T1000 (cell line): ENCODE measurements around the gene RNFT2.
"Not testable (repeated sequence)": the region's sequence is repeated elsewhere in the genome, so short reads cannot be mapped to it uniquely, and the experiment has no call there.

ENCODE experiments used
- DNase-seq: peaks from one replicate; lab custom pipeline; 2025; ENCODE audit warnings: mixed read lengths; lab: John Stamatoyannopoulos, UW

RNFT2 gene

GRCh38 chr12:116744766-116745165, 6.7 kb downstream of the RNFT2 start:
- no peak for DNase-seq

- no peak for DNase-seq
Measured at GRCh38 chr12:116745554-116745953, 7.4 kb downstream of the RNFT2 start.

GRCh38 chr12:116749884-116750283, 11.8 kb downstream of the RNFT2 start:
- DNase-seq = no peak

GRCh38 chr12:116750298-116750697, 12.2 kb downstream of the RNFT2 start:
- no peak for DNase-seq

- DNase-seq = not testable (repeated sequence)
Measured at GRCh38 chr12:116754097-116754496, 16.0 kb downstream of the RNFT2 start.

- not testable (repeated sequence) for DNase-seq
Measured at GRCh38 chr12:116754783-116755182, 16.7 kb downstream of the RNFT2 start.

- DNase-seq = no peak
Measured at GRCh38 chr12:116759783-116760621, 21.9 kb downstream of the RNFT2 start.

GRCh38 chr12:116760622-116761020, 22.5 kb downstream of the RNFT2 start:
- no peak for DNase-seq

- no peak for DNase-seq
Measured at GRCh38 chr12:116761499-116761898, 23.4 kb downstream of the RNFT2 start.

- no peak for DNase-seq
Measured at GRCh38 chr12:116765271-116765670, 27.2 kb downstream of the RNFT2 start.

- no peak for DNase-seq
Measured at GRCh38 chr12:116766285-116766684, 28.2 kb downstream of the RNFT2 start.

- DNase-seq = no peak
Measured at GRCh38 chr12:116766746-116767145, 28.6 kb downstream of the RNFT2 start.

- DNase-seq = no peak
Measured at GRCh38 chr12:116771651-116772050, 33.5 kb downstream of the RNFT2 start.

- DNase-seq = no peak
Measured at GRCh38 chr12:116773276-116773731, 35.2 kb downstream of the RNFT2 start.

- no peak for DNase-seq
Measured at GRCh38 chr12:116774020-116774419, 35.9 kb downstream of the RNFT2 start.

- DNase-seq = no peak
Measured at GRCh38 chr12:116777245-116777644, 39.1 kb downstream of the RNFT2 start.

GRCh38 chr12:116779597-116779996, 41.5 kb downstream of the RNFT2 start:
- no peak for DNase-seq

- DNase-seq = no peak
Measured at GRCh38 chr12:116780942-116781341, 42.8 kb downstream of the RNFT2 start.

GRCh38 chr12:116783525-116784237, 45.6 kb downstream of the RNFT2 start:
- DNase-seq = no peak

GRCh38 chr12:116784238-116784612, 46.1 kb downstream of the RNFT2 start:
- DNase-seq = no peak

- not testable (repeated sequence) for DNase-seq
Measured at GRCh38 chr12:116789562-116789961, 51.4 kb downstream of the RNFT2 start.

GRCh38 chr12:116790066-116790465, 52.0 kb downstream of the RNFT2 start:
- DNase-seq = no peak

- no peak for DNase-seq
Measured at GRCh38 chr12:116792403-116792802, 54.3 kb downstream of the RNFT2 start.
